ENCODE data around the gene C1orf159.

DNA sequence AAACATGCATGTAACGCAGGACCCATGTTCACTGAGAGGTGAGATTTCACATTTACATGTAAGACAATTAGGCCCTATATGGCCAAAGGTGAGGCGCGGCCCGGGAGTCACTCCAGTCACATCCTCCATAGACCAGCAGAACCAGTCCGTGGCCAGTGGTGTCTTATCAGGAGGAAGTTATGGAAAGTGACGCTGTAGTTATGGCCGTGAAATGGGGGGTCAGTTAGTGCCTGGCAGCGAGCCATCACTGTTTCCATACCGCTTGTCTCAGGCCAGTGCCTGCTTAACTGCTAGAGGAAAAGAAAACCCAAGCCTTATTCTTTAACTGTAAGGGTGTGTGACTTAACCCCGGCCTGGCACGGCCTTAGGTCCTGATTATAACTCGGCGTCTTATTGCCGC lies 6.1 kb downstream of the C1orf159 start:
- no peak for TF ChIP-seq CTCF (IDR thresholded peaks at IDR 0.05; ENCODE audit: insufficient read depth, low read length)
- no peak for TF ChIP-seq POLR2AphosphoS5 (IDR thresholded peaks at IDR 0.05; ENCODE audit: low read depth)
- TF ChIP-seq REST (IDR thresholded peaks at IDR 0.05; ENCODE audit: insufficient replicate concordance, low read depth), result no peak
- no peak for TF ChIP-seq GABPA (IDR thresholded peaks at IDR 0.05; ENCODE audit: low read depth)
